GM12878 (cell line): ENCODE results near the gene TMEM168.

ENCODE experiments used
- BHLHE40 ChIP-seq, 2 experiments: fragments of 450-650 bp in 1 of 2; IDR thresholded peaks; 2 replicates each; pipeline ENCODE4 v1.6.1; 2011 to 2017; ENCODE audit warnings: low read depth in 2 of 2, borderline replicate concordance in 1 of 2, improper control_type of control experiment in 1 of 2, low read length in 1 of 2, mild to moderate bottlenecking in 1 of 2
- CTCF ChIP-seq, 3 experiments: IDR thresholded peaks in 2 of 3; conservative IDR thresholded peaks in 1 of 3; 2 replicates each; pipeline ENCODE4 v1.5.1; 2011; ENCODE audit warnings: low read depth in 3 of 3, low read length in 3 of 3, mild to moderate bottlenecking in 3 of 3, control low read depth in 2 of 3, moderate library complexity in 2 of 3, inconsistent platforms in 1 of 3, mixed read lengths in 1 of 3; ENCODE audit not compliant: control insufficient read depth in 2 of 3, insufficient read depth in 1 of 3; ENCODE audit errors: extremely low read depth in 1 of 3
- EZH2 ChIP-seq: IDR thresholded peaks from 2 replicates; pipeline ENCODE4 v1.6.1; 2012; ENCODE audit warnings: low read depth, mild to moderate bottlenecking, control low read depth, inconsistent platforms, low read length, borderline replicate concordance; ENCODE audit not compliant: control insufficient read depth
- GABPA ChIP-seq: IDR thresholded peaks from 2 replicates; pipeline ENCODE4 v1.6.1; 2014; ENCODE audit warnings: antibody characterized with exemption, low read depth, mild to moderate bottlenecking, inconsistent platforms
- NR2C2 ChIP-seq: IDR thresholded peaks from 2 replicates; pipeline ENCODE4 v1.6.1; 2011; ENCODE audit warnings: borderline replicate concordance, low read depth; ENCODE audit not compliant: control insufficient read depth, insufficient read length

GRCh38 chr7:112784603-112785002 is 5.6 kb downstream of the TMEM168 start:
- no peak for TF ChIP-seq BHLHE40 (IDR thresholded peaks at IDR 0.05; ENCODE audit: borderline replicate concordance in 1 of 2, low read depth in 2 of 2, low read length in 1 of 2)
- TF ChIP-seq CTCF (IDR thresholded peaks at IDR 0.05 in 2 of 3, conservative IDR thresholded peaks at IDR 0.05 in 1 of 3; ENCODE audit: control insufficient read depth in 2 of 3, extremely low read depth in 1 of 3, insufficient read depth in 1 of 3, low read depth in 3 of 3, low read length in 3 of 3), result no peak
- TF ChIP-seq EZH2, result no peak
- no peak for TF ChIP-seq NR2C2
- TF ChIP-seq GABPA, result no peak
